ENCODE results near the gene SMARCAL1.

DNA sequence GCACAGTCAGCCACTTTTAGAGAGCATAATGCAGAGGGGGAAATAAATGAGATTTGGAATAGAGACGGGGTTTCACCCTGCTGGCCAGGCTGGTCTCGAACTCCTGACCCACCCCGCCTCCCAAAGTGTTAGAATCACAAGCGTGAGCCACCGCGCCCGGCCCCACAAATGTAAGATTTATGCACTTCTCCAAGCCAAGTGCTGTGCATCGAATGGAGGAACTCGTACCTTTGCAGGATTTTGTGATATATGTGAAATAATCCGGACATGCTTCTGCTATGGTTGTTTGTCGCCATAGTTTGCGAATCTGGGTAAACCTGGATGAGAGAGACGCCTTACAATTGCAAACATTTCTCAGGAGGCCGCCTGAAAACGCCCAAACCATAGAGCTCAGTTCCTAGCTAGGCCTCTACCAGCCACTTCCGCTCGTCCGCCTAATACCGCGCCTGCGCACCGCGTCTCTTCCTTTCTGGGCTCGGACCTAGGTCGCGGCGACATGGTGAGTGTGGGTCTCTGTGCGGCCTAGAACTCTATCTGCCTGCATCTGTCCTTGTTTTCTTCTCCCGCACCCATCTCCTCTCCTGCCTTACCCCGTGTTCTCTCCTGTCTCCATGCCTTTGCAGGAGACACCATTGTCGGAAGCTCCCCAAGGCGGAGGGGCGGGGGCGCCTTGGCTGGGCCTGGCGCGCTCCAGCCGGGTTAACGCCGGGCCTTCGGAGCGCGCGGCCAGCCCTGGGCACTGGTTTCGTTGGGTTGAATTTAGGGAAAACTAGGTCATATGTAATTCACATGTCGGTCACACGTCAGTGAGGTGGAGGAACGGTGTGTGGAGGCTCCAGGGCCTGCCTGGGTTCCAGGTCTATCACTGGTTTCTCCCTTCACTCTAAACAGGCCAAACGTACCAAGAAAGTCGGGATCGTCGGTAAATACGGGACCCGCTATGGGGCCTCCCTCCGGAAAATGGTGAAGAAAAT is 86.4 kb downstream of the SMARCAL1 start, which contains the start of gene RPL37A:
- TF ChIP-seq, protein P1, sequence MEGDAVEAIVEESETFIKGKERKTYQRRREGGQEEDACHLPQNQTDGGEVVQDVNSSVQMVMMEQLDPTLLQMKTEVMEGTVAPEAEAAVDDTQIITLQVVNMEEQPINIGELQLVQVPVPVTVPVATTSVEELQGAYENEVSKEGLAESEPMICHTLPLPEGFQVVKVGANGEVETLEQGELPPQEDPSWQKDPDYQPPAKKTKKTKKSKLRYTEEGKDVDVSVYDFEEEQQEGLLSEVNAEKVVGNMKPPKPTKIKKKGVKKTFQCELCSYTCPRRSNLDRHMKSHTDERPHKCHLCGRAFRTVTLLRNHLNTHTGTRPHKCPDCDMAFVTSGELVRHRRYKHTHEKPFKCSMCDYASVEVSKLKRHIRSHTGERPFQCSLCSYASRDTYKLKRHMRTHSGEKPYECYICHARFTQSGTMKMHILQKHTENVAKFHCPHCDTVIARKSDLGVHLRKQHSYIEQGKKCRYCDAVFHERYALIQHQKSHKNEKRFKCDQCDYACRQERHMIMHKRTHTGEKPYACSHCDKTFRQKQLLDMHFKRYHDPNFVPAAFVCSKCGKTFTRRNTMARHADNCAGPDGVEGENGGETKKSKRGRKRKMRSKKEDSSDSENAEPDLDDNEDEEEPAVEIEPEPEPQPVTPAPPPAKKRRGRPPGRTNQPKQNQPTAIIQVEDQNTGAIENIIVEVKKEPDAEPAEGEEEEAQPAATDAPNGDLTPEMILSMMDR (IDR thresholded peaks at IDR 0.05): no peak
- TF ChIP-seq POLR2A (IDR thresholded peaks at IDR 0.05): peak; percentile 75 to 92
